IMR-90 (cell line): ENCODE results near the gene PIK3R3. TPM values are rescaled to one million over a fixed set of nuclear protein-coding genes. Genes with fewer than 3 reads are reported as not detected.

ENCODE experiments used
- ATAC-seq: fragments of 200-7000 bp; cut with Tn5 transposase; 2 replicates; pipeline ENCODE4 v1.9.1; 2020; ENCODE audit warnings: low read depth, mild to moderate bottlenecking, moderate library complexity
- BruUV-seq: library from RNA; stranded (reverse); fragments of 400-500 nt; replicated peaks from 2 replicates; lab custom pipeline; 2021; lab: Mats Ljungman, UMichigan
- CTCF ChIA-PET: fragments of 300-600 bp; formaldehyde crosslinking; extraction: SDS; loops from one replicate; lab custom pipeline; 2021; ENCODE audit warnings: antibody characterized with exemption; lab: Yijun Ruan, JAX
- POLR2A ChIA-PET: fragments of 300-600 bp; sonication (Branson Sonifier 250); formaldehyde crosslinking; loops from one replicate; lab custom pipeline; 2022; ENCODE audit warnings: antibody characterized with exemption; ENCODE audit not compliant: unreplicated experiment; lab: Charles Lee
- DNase-seq: peaks from one replicate; pipeline ENCODE4 v3.0.0; 2013
- H2AFZ ChIP-seq: replicated peaks from 2 replicates; pipeline ENCODE3; 2013; ENCODE audit warnings: low read length, mild to moderate bottlenecking; ENCODE audit not compliant: poor library complexity
- H2AK5ac ChIP-seq: 2 replicates; pipeline ENCODE4 v1.6.1; 2013; ENCODE audit warnings: low read depth, low read length, inconsistent platforms
- H2AK9ac ChIP-seq: replicated peaks from 2 replicates; pipeline ENCODE3; 2013; ENCODE audit warnings: mild to moderate bottlenecking, low read depth, low read length, moderate library complexity; ENCODE audit not compliant: poor library complexity
- H2BK120ac ChIP-seq: 2 replicates; pipeline ENCODE4 v1.6.1; 2013; ENCODE audit warnings: low read depth, low read length, inconsistent platforms
- H2BK15ac ChIP-seq: 3 replicates; pipeline ENCODE4 v1.6.1; 2013; ENCODE audit warnings: low read depth, low read length, inconsistent platforms
- H2BK20ac ChIP-seq: 2 replicates; pipeline ENCODE4 v1.6.1; 2013; ENCODE audit warnings: low read depth, mild to moderate bottlenecking, inconsistent platforms, low read length, moderate library complexity
- H2BK5ac ChIP-seq: 2 replicates; pipeline ENCODE4 v1.6.1; 2013; ENCODE audit warnings: mild to moderate bottlenecking, low read depth, low read length, inconsistent platforms; ENCODE audit not compliant: poor library complexity, severe bottlenecking
- H3K14ac ChIP-seq: replicated peaks from 2 replicates; pipeline ENCODE4 v1.6.1; 2013; ENCODE audit warnings: low read depth, low read length, inconsistent platforms
- H3K18ac ChIP-seq: 2 replicates; pipeline ENCODE4 v1.6.1; 2013; ENCODE audit warnings: low read depth, low read length, control low read depth
- H3K23ac ChIP-seq: 2 replicates; pipeline ENCODE4 v1.6.1; 2013; ENCODE audit warnings: low read depth, low read length, inconsistent platforms
- H3K27ac ChIP-seq: 2 replicates; pipeline ENCODE4 v1.5.1; 2013; ENCODE audit warnings: mild to moderate bottlenecking, control low read depth, low read length; ENCODE audit not compliant: insufficient read depth
- H3K27me3 ChIP-seq: 2 replicates; pipeline ENCODE4 v1.6.1; 2013; ENCODE audit warnings: low read length; ENCODE audit not compliant: control insufficient read depth, insufficient read depth
- H3K36me3 ChIP-seq: 2 replicates; pipeline ENCODE4 v1.6.1; 2013; ENCODE audit warnings: low read length, mixed read lengths; ENCODE audit not compliant: control insufficient read depth, insufficient read depth
- H3K4ac ChIP-seq: 2 replicates; pipeline ENCODE4 v1.6.1; 2013; ENCODE audit warnings: low read depth, low read length, inconsistent platforms
- H3K4me1 ChIP-seq: 2 replicates; pipeline ENCODE4 v1.6.1; 2013; ENCODE audit warnings: low read length, mixed read lengths; ENCODE audit not compliant: control insufficient read depth, insufficient read depth
- H3K4me2 ChIP-seq: 2 replicates; pipeline ENCODE4 v1.6.1; 2013; ENCODE audit warnings: low read depth, mild to moderate bottlenecking, control low read depth, low read length, moderate library complexity
- H3K4me3 ChIP-seq: 2 replicates; pipeline ENCODE4 v1.5.1; 2013; ENCODE audit warnings: low read depth, mild to moderate bottlenecking, control low read depth, low read length, moderate library complexity; ENCODE audit not compliant: insufficient read depth
- H3K56ac ChIP-seq: 2 replicates; pipeline ENCODE4 v1.6.1; 2013; ENCODE audit warnings: low read length, inconsistent platforms; ENCODE audit not compliant: insufficient read depth; ENCODE audit errors: extremely low read depth
- H3K79me1 ChIP-seq, 2 experiments: 2 replicates each; pipeline ENCODE4 v1.6.1; 2013; ENCODE audit warnings: low read length in 2 of 2, inconsistent platforms in 1 of 2, low read depth in 1 of 2
- H3K9ac ChIP-seq: 2 replicates; pipeline ENCODE4 v1.6.1; 2013; ENCODE audit warnings: low read depth, low read length, control low read depth
- H3K9me1 ChIP-seq: 2 replicates; pipeline ENCODE4 v1.6.1; 2013; ENCODE audit warnings: low read length, inconsistent platforms; ENCODE audit not compliant: insufficient read depth
- H3K9me3 ChIP-seq: 2 replicates; pipeline ENCODE4 v1.6.1; 2013; ENCODE audit warnings: low read length; ENCODE audit not compliant: control insufficient read depth, insufficient read depth
- H4K20me1 ChIP-seq: 2 replicates; pipeline ENCODE4 v1.6.1; 2013; ENCODE audit warnings: low read length, inconsistent platforms; ENCODE audit not compliant: insufficient read depth
- H4K5ac ChIP-seq: 2 replicates; pipeline ENCODE4 v1.6.1; 2013; ENCODE audit warnings: mild to moderate bottlenecking, low read depth, low read length, control low read depth
- H4K8ac ChIP-seq, 2 experiments: 2 replicates each; pipeline ENCODE4 v1.6.1; 2013; ENCODE audit warnings: low read depth in 2 of 2, low read length in 2 of 2, control low read depth in 1 of 2, inconsistent platforms in 1 of 2
- H4K91ac ChIP-seq: 2 replicates; pipeline ENCODE4 v1.6.1; 2013; ENCODE audit warnings: low read depth, low read length, inconsistent platforms; ENCODE audit not compliant: insufficient read depth
- BHLHE40 ChIP-seq: fragments of 150-350 bp; IDR thresholded peaks from 2 replicates; pipeline ENCODE4 v1.6.1; 2016; ENCODE audit warnings: mild to moderate bottlenecking, low read depth, low read length
- CEBPB ChIP-seq: IDR thresholded peaks from 2 replicates; pipeline ENCODE4 v1.6.1; 2012; ENCODE audit warnings: low read depth, low read length, improper control_type of control experiment
- CHD1 ChIP-seq: IDR thresholded peaks from 2 replicates; pipeline ENCODE4 v1.6.1; 2012; ENCODE audit warnings: low read depth, low read length, improper control_type of control experiment
- FOS ChIP-seq: fragments of 150-350 bp; IDR thresholded peaks from 2 replicates; pipeline ENCODE4 v1.6.1; 2016; ENCODE audit warnings: low read depth, low read length
- MAFK ChIP-seq: IDR thresholded peaks from 2 replicates; pipeline ENCODE4 v1.6.1; 2012; ENCODE audit warnings: low read depth, low read length, improper control_type of control experiment
- MAZ ChIP-seq: IDR thresholded peaks from 2 replicates; pipeline ENCODE4 v1.6.1; 2012; ENCODE audit warnings: low read depth, mild to moderate bottlenecking, low read length, improper control_type of control experiment, moderate library complexity, borderline replicate concordance
- MXI1 ChIP-seq: IDR thresholded peaks from 2 replicates; pipeline ENCODE4 v1.6.1; 2012; ENCODE audit warnings: low read depth, mild to moderate bottlenecking, low read length, moderate library complexity, borderline replicate concordance
- NFE2L2 ChIP-seq: fragments of 150-350 bp; IDR thresholded peaks from 2 replicates; pipeline ENCODE4 v1.6.1; 2016; ENCODE audit warnings: low read depth, mild to moderate bottlenecking, low read length
- POLR2A ChIP-seq: IDR thresholded peaks from 2 replicates; pipeline ENCODE4 v1.6.1; 2012; ENCODE audit warnings: mild to moderate bottlenecking, low read depth, low read length
- RAD21 ChIP-seq: IDR thresholded peaks from 2 replicates; pipeline ENCODE4 v1.6.1; 2012; ENCODE audit warnings: low read length, improper control_type of control experiment
- RCOR1 ChIP-seq: IDR thresholded peaks from 2 replicates; pipeline ENCODE4 v1.6.1; 2012; ENCODE audit warnings: mild to moderate bottlenecking, low read length, improper control_type of control experiment; ENCODE audit not compliant: insufficient replicate concordance
- RFX5 ChIP-seq: IDR thresholded peaks from 2 replicates; pipeline ENCODE4 v1.8.0; 2012; ENCODE audit warnings: low read depth, mild to moderate bottlenecking, low read length, moderate library complexity
- SMC3 ChIP-seq: fragments of 150-350 bp; IDR thresholded peaks from 2 replicates; pipeline ENCODE4 v1.6.1; 2016; ENCODE audit warnings: low read depth, mild to moderate bottlenecking, antibody characterized with exemption, low read length, moderate library complexity
- WGBS, 2 experiments: methylation state at CpG; one replicate each; pipeline versions ENCODE4 v1.1.5 to v1.1.7; 2013; ENCODE audit warnings: missing lambda C conversion rate in 2 of 2; ENCODE audit not compliant: insufficient read length in 1 of 2; ENCODE audit errors: extremely low coverage in 2 of 2; 5-methylcytosine and 5-hydroxymethylcytosine counted together
- dilution Hi-C: fragments of 300-500 bp; cut with HindIII; formaldehyde crosslinking; loops from one replicate; pipeline ENCODE4 v1.14.3; 2018; ENCODE audit warnings: low sequenced_read_pairs; ENCODE audit not compliant: unreplicated experiment
- in situ Hi-C: fragments of 300-500 bp; cut with MboI; formaldehyde crosslinking; loops from 3 replicates; pipeline ENCODE4 v1.14.3; 2019; ENCODE audit warnings: low sequenced_read_pairs, inconsistent platforms, mixed read lengths
- intact Hi-C: fragments of 100-400 bp; cut with micrococcal nuclease; formaldehyde crosslinking; loops from 2 replicates; pipeline ENCODE4 v1.10.0; 2022
- polyA plus RNA-seq, 3 experiments: library from polyadenylated mRNA; depleted of rRNA; stranded (reverse); fragments of >200 nt; gene quantifications; 2 replicates each; pipeline ENCODE4 v1.2.3, GENCODE V29; 2012; ENCODE audit warnings: low replicate concordance in 1 of 3
- total RNA-seq: library from RNA; depleted of rRNA; stranded (reverse); fragments of >200 nt; gene quantifications from 2 replicates; pipeline ENCODE4 v1.2.3, GENCODE V29; 2012
- TF ChIP-seq, protein P1 (sequence below): fragments of 150-350 bp; IDR thresholded peaks from 2 replicates; pipeline ENCODE4 v1.6.1; 2017; ENCODE audit warnings: mild to moderate bottlenecking, antibody characterized with exemption, low read length, low read depth
- TF ChIP-seq, protein P2 (sequence below): conservative IDR thresholded peaks from 2 replicates; pipeline ENCODE4 v1.5.1; 2012; ENCODE audit warnings: mild to moderate bottlenecking, low read depth, low read length, improper control_type of control experiment
- TF ChIP-seq, protein P3 (sequence below): fragments of 150-350 bp; IDR thresholded peaks from 2 replicates; pipeline ENCODE4 v1.6.1; 2016; ENCODE audit warnings: low read depth, mild to moderate bottlenecking, low read length, moderate library complexity, borderline replicate concordance

PIK3R3 gene
- total and polyA plus RNA-seq, 2 of the 4 experiments (the other 2 are of a cell fraction) = 5.3 to 9.9 TPM

DNA sequence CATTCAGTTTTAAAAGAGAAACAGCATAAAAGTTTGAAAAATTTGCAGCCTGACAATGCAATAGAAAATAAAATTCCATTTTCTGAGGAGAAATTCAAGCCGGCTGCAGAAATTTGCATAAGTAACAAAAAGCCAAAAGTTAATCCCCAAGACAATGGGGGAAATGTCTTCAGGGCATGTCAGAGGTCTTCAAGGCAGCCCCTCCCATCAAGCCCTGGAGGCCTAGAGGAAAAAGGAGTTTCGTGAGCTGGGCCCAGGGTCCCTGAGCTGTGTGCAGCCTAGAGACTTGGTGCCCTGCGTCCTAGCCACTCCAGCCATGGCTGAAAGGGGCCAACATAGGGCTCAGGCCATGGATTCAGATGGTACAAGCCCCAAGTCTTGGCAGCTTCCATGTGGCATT, 74.6 kb downstream of the PIK3R3 start:
- no peak overlapping the region for H2BK120ac ChIP-seq
- no peak overlapping the region for H3K9ac ChIP-seq
- H3K56ac ChIP-seq = no peak overlapping the region
- H3K14ac ChIP-seq = no peak overlapping the region
- H4K20me1 ChIP-seq = no peaks in the 10 kb centered on the region
- no TSS peak for BruUV-seq
- 80% methylated on average over 1 of the region's 3 CpGs; no CpG with 5 or more reads in 1 of the 2 experiments for WGBS, 2 experiments
- no peak overlapping the region for H3K4me2 ChIP-seq
- CTCF ChIA-PET = no interaction called here
- no peaks in the 10 kb centered on the region for H3K79me1 ChIP-seq
- H2AK5ac ChIP-seq = no peak overlapping the region
- H3K9me1 ChIP-seq = no peaks in the 10 kb centered on the region; the same call in 1 of the 2 replicates
- no peak overlapping the region for H3K23ac ChIP-seq
- H3K4me3 ChIP-seq = no peak overlapping the region
- in situ Hi-C loops (no loop called here), dilution Hi-C loops (no loop called here), intact Hi-C loops (loop anchor here (5.0 kb wide), 1 partner anchor 120 kb away; the partner anchor contains the start of genes P3R3URF and TSPAN1)
- H3K18ac ChIP-seq = no peak overlapping the region
- no peak overlapping the region for H4K91ac ChIP-seq
- H2AK9ac ChIP-seq = no peak overlapping the region
- H4K8ac ChIP-seq = no peak overlapping the region
- no peak for DNase-seq
- no peaks in the 10 kb centered on the region for H3K27me3 ChIP-seq
- no peak overlapping the region for H4K5ac ChIP-seq
- H3K4ac ChIP-seq = no peak overlapping the region
- no peak overlapping the region for H2BK5ac ChIP-seq
- peaks cover 2% of the 10 kb centered on the region; the same call in 1 of the 2 replicates for H3K36me3 ChIP-seq
- POLR2A ChIA-PET = no interaction called here
- no peak overlapping the region for H2BK20ac ChIP-seq
- H3K9me3 ChIP-seq = no peaks in the 10 kb centered on the region
- H2AFZ ChIP-seq = no peak overlapping the region
- no peak for ATAC-seq
- no peak overlapping the region for H3K27ac ChIP-seq
- TF ChIP-seq CHD1 (no peak), MXI1 (no peak), MAZ (no peak), NFE2L2 (no peak), SMC3 (no peak), MAFK (no peak), RCOR1 (no peak), CEBPB (no peak), FOS (no peak), RAD21 (no peak), BHLHE40 (no peak), POLR2A (no peak), RFX5 (no peak)
- TF ChIP-seq, protein P1, sequence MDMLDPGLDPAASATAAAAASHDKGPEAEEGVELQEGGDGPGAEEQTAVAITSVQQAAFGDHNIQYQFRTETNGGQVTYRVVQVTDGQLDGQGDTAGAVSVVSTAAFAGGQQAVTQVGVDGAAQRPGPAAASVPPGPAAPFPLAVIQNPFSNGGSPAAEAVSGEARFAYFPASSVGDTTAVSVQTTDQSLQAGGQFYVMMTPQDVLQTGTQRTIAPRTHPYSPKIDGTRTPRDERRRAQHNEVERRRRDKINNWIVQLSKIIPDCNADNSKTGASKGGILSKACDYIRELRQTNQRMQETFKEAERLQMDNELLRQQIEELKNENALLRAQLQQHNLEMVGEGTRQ = no peak
- TF ChIP-seq, protein P2, sequence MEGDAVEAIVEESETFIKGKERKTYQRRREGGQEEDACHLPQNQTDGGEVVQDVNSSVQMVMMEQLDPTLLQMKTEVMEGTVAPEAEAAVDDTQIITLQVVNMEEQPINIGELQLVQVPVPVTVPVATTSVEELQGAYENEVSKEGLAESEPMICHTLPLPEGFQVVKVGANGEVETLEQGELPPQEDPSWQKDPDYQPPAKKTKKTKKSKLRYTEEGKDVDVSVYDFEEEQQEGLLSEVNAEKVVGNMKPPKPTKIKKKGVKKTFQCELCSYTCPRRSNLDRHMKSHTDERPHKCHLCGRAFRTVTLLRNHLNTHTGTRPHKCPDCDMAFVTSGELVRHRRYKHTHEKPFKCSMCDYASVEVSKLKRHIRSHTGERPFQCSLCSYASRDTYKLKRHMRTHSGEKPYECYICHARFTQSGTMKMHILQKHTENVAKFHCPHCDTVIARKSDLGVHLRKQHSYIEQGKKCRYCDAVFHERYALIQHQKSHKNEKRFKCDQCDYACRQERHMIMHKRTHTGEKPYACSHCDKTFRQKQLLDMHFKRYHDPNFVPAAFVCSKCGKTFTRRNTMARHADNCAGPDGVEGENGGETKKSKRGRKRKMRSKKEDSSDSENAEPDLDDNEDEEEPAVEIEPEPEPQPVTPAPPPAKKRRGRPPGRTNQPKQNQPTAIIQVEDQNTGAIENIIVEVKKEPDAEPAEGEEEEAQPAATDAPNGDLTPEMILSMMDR = no peak
- TF ChIP-seq, protein P3, sequence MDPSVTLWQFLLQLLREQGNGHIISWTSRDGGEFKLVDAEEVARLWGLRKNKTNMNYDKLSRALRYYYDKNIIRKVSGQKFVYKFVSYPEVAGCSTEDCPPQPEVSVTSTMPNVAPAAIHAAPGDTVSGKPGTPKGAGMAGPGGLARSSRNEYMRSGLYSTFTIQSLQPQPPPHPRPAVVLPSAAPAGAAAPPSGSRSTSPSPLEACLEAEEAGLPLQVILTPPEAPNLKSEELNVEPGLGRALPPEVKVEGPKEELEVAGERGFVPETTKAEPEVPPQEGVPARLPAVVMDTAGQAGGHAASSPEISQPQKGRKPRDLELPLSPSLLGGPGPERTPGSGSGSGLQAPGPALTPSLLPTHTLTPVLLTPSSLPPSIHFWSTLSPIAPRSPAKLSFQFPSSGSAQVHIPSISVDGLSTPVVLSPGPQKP = no peak
- H2BK15ac ChIP-seq = no peak overlapping the region
- no peaks in the 10 kb centered on the region for H3K4me1 ChIP-seq
